ENCODE data around the gene AFTPH. TPM values are rescaled to one million over a fixed set of nuclear protein-coding genes. Genes with fewer than 3 reads are reported as not detected.

The AFTPH gene
- total RNA-seq, 1 donor from 2014 or later: 28.9 TPM

- H3K4me3 Mint-ChIP-seq (ENCODE audit: low read depth): no peak overlapping the region
- H3K27ac Mint-ChIP-seq: no peak overlapping the region
- H3K4me1 Mint-ChIP-seq (ENCODE audit: low read depth): peaks cover 5% of the 10 kb centered on the region
- H3K36me3 Mint-ChIP-seq (ENCODE audit: insufficient read depth): no peaks in the 10 kb centered on the region
- H3K27me3 Mint-ChIP-seq: peaks cover 22% of the 10 kb centered on the region
- TF ChIP-seq CTCF (IDR thresholded peaks at IDR 0.05; ENCODE audit: unreplicated experiment): no peak
- H3K9me3 Mint-ChIP-seq (ENCODE audit: low read depth): no peaks in the 10 kb centered on the region
- no peak for DNase-seq (ENCODE audit: low spot score, unreplicated experiment)
Observed at GRCh38 chr2:64485331-64485730, 38.8 kb upstream of the AFTPH start.

- H3K36me3 Mint-ChIP-seq (ENCODE audit: insufficient read depth): no peaks in the 10 kb centered on the region
- no peak overlapping the region for H3K4me3 Mint-ChIP-seq (ENCODE audit: low read depth)
- TF ChIP-seq CTCF (IDR thresholded peaks at IDR 0.05; ENCODE audit: unreplicated experiment): no peak
- no peaks in the 10 kb centered on the region for H3K9me3 Mint-ChIP-seq (ENCODE audit: low read depth)
- H3K4me1 Mint-ChIP-seq (ENCODE audit: low read depth): peaks cover 2% of the 10 kb centered on the region
- no peak overlapping the region for H3K27ac Mint-ChIP-seq
- DNase-seq (ENCODE audit: low spot score, unreplicated experiment): no peak
- H3K27me3 Mint-ChIP-seq: peaks cover 22% of the 10 kb centered on the region
Observed at GRCh38 chr2:64485961-64486360, 38.2 kb upstream of the AFTPH start.

GRCh38 chr2:64487256-64488049 lies 36.7 kb upstream of the AFTPH start:
- TF ChIP-seq CTCF (IDR thresholded peaks at IDR 0.05; ENCODE audit: unreplicated experiment): no peak
- no peak for DNase-seq (ENCODE audit: low spot score, unreplicated experiment)
- H3K27ac Mint-ChIP-seq: no peak overlapping the region
- no peaks in the 10 kb centered on the region for H3K9me3 Mint-ChIP-seq (ENCODE audit: low read depth)
- peaks cover 22% of the 10 kb centered on the region for H3K27me3 Mint-ChIP-seq
- H3K4me1 Mint-ChIP-seq (ENCODE audit: low read depth): peaks cover 2% of the 10 kb centered on the region
- H3K36me3 Mint-ChIP-seq (ENCODE audit: insufficient read depth): no peaks in the 10 kb centered on the region
- H3K4me3 Mint-ChIP-seq (ENCODE audit: low read depth): no peak overlapping the region

- Mint-ChIP-seq H3K9me3 (ENCODE audit: low read depth) (no peaks in the 10 kb centered on the region), H3K4me1 (ENCODE audit: low read depth) (no peaks in the 10 kb centered on the region), H3K4me3 (ENCODE audit: low read depth) (no peak overlapping the region), H3K27ac (no peak overlapping the region), H3K36me3 (ENCODE audit: insufficient read depth) (no peaks in the 10 kb centered on the region), H3K27me3 (peaks cover 22% of the 10 kb centered on the region)
- peak; percentile 99 for TF ChIP-seq CTCF (IDR thresholded peaks at IDR 0.05; ENCODE audit: unreplicated experiment)
- DNase-seq (ENCODE audit: low spot score, unreplicated experiment): peak; percentile 75
Observed at GRCh38 chr2:64488050-64488974, 35.8 kb upstream of the AFTPH start.

GRCh38 chr2:64489081-64489751 lies 34.9 kb upstream of the AFTPH start:
- H3K27ac Mint-ChIP-seq: no peak overlapping the region
- H3K27me3 Mint-ChIP-seq: peaks cover 20% of the 10 kb centered on the region
- no peak for DNase-seq (ENCODE audit: low spot score, unreplicated experiment)

More at GRCh38 chr2:64489081-64489751, 34.9 kb upstream of the AFTPH start:
- H3K9me3 Mint-ChIP-seq (ENCODE audit: low read depth): no peaks in the 10 kb centered on the region
- H3K4me1 Mint-ChIP-seq (ENCODE audit: low read depth): no peaks in the 10 kb centered on the region
- TF ChIP-seq CTCF (IDR thresholded peaks at IDR 0.05; ENCODE audit: unreplicated experiment): no peak
- H3K4me3 Mint-ChIP-seq (ENCODE audit: low read depth): no peak overlapping the region
- H3K36me3 Mint-ChIP-seq (ENCODE audit: insufficient read depth): no peaks in the 10 kb centered on the region

Data from progenitor cell of endocrine pancreas (in vitro differentiated cells).